NCI-H1092 treated with DMSO at 0.1 percent for 48 hours (cell line): ENCODE data around the gene VPS13D.
"Not testable (repeated sequence)": the region's sequence is repeated elsewhere in the genome, so short reads cannot be mapped to it uniquely, and the experiment has no call there.

Source experiments
- DNase-seq: peaks from one replicate; lab custom pipeline; 2025; lab: John Stamatoyannopoulos, UW

Gene VPS13D

DNA sequence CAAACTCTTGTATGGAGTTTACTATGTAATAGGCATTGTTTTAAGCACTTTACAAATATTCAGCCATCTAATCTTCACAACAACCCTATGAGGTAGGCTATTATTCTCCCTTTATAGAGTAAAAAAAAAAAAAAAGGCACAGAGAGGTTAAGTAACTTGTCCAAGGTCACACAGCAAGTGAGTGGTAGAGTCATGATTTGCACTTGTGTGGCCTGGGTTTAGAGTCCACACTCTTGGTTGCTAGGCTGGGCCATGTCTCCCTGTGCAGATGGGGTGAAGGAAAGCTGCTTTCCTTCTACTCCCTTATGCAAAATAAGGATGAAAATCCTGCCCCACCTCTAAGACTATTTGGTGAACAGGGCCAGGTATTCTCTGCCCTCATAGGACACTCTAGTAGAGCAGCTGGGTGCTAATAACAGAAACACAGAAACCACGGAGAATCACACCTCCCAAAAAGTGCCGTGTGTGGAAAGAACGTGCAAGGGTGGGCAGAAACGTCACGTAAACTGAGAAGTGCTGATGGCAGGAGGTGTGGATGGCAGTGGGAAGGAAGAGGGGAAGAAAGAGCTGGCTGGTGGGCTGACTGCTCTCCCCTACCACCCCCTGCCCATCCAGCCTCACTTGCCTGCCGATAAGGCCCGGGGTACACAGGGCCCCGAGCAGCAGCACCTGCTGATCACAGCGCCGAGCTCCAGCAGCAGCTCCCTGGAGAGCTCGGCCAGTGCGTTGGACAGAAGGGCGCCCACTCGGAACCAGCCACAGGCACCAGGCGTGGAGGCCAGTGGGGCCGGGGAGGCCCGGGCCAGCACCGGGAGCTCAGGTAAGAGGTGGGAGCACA lies 28.3 kb upstream of the VPS13D start:
- no peak for DNase-seq

DNA sequence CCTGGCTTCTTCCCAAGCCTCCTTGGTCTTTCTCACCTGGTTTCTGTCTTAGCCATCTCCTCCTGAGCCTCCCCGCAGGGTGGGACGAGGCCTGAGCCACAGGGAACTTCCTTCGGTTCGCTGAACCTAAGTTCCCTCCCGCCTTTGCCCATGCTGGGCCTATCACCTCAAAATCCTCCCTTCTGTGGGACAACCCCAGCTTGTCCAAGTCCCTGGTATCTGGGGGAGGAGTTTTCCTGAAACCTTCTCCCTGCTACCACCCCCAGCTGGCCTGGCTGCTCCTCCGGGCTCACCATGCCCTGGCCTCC lies 27.7 kb upstream of the VPS13D start:
- no peak for DNase-seq

DNA sequence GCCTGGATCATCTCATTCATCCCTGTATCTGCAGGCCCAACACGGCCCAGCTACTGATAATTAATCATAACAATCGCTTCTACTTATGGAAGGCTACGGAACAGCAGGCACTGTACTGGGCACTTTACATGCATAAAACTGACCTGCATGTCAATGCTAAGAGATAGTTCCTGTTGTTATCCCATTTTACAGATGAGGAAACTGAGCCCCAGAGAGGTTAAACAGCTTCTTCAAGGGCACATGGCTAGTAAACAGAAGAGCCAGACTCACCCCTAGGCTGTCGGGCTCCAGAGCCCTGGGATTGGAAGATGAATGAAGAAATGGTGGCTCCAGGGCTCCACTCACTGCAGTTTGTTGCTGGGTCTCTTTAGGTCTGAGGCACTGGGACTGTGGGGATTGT lies 27.3 kb upstream of the VPS13D start:
- no peak for DNase-seq

DNA sequence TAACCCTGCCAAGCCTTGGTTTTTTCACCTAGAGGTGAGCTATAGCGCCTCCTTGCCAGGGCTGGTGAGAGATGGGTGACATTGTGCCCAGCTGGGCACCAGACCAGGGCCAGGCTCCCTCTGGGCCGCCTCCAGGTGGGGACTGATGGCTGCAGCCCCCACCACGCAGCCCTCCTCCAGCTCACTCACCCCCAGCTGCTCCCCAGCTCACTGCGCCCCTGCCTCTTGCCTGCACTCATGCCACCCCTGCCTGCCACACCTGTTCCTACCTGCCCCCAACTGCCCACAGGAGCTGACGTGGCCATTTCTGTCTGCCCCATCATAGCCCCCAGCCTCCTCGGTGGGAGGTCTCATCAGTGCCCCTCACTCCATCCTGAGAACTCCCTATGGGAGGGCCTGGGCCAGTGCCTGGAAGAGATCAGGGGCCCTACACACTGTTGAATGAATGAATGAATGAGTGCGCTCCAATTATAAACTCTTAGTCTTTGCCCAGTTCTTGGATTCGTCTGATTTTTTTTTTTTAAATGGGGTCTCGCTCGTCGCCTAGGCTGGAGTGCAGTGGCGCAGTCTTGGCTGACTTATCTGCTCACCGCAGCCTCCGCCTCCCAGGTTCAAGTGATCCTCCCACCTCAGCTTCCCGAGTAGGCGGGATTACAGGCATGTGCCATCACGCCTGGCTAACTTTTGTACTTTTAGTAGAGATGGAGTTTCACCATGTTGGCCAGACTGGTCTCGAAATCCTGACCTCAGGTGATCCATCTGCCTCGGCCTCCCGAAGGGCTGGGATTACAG lies 26.4 kb upstream of the VPS13D start:
- DNase-seq = no peak

DNA sequence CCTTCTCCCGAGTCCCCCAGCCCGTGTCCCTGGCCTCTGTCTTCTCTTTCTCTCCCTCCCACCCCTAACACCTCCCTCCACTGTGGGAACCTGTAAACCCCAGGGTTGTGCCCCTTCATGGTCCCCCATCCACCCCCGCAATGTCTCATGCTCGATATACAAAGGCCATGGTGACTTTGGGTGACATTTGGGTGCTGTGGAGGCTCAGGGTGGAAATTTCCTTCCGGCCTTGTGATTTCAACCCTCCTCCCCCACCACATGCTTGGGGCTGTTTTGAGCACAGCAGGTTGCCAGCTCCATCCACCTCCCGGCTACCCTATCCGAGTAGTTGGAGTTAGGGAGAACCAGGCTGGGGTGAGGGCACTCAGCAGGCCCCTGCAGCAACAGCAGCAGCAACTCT lies 25.7 kb upstream of the VPS13D start:
- no peak for DNase-seq

DNA sequence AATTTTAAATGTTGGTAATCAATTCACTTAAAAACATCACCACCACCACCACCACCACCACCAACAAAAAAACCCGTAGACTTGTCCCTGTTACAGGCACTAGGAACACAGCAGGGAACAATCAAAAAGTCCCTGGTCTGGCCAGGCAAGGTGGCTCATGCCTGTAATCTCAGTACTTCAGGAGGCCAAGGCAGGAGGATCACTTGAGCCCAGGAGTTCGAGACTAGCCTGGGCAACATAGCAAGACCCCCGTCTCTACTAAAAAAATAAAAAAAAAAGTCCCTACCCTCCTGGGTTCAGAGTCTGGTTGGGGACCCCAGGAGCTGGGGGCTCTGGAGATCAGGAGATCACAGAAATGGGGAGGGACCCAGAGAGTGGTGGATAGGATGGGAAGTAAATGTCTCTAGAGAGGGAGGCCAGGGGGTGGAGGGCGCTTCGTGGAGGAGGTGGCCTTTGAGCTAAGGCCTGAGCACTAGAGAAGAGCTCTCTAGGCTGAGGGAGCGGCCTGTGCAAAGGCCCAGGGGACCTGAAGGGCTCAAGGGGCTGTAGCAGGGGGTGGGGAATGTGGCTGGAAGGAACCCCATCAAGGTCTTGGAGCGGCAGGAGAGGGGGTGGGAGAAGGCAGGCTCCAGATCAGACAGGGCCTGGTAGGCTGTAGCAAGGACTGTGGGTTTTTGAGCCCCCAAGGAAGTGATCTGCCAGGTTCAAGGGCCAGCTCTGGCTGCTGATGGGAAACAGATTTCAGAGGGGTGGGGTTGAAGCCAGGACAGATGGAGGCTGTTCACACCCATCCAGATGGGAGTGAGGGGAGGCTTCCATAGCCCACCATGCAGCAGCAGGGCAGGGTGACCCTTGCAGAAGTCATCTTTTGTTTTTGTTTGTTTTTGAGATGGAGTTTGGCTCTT lies 24.8 kb upstream of the VPS13D start:
- DNase-seq = no peak

DNA sequence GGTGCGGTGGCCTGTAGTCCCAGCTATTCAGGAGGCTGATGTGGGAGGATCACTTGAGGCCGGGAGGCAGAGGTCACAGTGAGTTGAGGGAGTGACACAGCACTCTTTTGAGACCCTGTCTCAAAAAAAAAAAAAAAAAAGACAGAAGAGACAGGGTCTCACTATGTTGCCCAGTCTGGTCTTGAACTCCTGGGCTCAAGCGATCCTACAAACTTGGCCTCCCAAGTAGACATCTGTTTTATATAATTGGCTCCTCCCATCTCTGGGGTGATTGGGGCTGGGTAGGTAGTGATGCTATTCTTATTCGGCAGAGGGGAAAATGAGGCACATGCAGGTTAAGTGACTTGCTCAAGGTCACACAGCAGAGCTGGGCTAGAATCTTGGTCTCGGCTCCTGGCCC lies 23.6 kb upstream of the VPS13D start:
- DNase-seq = no peak

DNA sequence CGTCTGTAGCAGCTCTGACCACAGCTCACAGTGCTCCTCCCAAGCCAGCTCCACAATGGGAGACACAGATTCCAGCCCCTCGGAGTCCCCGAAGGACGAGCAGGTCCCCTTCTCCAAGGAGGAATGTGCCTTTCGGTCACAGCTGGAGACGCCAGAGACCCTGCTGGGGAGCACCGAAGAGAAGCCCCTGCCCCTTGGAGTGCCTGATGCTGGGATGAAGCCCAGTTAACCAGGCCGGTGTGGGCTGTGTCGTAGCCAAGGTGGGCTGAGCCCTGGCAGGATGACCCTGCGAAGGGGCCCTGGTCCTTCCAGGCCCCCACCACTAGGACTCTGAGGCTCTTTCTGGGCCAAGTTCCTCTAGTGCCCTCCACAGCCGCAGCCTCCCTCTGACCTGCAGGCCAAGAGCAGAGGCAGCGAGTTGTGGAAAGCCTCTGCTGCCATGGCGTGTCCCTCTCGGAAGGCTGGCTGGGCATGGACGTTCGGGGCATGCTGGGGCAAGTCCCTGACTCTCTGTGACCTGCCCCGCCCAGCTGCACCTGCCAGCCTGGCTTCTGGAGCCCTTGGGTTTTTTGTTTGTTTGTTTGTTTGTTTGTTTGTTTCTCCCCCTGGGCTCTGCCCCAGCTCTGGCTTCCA lies 22.9 kb upstream of the VPS13D start:
- DNase-seq = no peak

DNA sequence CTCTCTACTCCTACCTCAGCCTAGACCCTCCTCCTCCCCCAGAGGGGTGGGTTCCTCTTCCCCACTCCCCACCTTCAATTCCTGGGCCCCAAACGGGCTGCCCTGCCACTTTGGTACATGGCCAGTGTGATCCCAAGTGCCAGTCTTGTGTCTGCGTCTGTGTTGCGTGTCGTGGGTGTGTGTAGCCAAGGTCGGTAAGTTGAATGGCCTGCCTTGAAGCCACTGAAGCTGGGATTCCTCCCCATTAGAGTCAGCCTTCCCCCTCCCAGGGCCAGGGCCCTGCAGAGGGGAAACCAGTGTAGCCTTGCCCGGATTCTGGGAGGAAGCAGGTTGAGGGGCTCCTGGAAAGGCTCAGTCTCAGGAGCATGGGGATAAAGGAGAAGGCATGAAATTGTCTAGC lies 21.6 kb upstream of the VPS13D start:
- no peak for DNase-seq

DNA sequence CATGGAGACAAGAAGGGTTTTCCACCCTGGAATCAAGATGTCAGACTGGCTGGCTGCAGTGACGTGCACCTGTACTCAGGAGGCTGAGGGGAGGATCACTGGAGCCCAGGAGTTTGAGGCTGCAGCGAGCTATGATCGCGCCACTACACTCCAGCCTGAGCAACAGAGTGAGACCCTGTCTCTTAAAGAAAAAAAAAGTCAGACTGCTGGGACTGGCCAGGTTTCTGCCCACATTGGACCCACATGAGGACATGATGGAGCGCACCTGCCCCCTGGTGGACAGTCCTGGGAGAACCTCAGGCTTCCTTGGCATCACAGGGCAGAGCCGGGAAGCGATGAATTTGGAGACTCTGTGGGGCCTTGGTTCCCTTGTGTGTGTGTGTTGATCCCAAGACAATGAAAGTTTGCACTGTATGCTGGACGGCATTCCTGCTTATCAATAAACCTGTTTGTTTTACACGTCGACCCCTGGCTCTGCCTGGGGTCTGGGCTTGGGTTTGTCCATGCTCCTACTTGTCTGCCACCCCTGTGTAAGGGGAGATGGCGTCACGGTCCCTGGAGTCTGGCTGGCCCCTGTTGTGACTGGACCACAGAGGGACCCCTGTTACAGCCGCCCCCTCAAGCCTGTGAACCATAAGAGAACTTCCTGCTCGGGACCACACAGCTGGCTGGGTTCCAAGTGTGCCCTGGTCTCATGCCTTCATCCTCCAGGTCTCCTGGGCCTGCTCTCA lies 20.9 kb upstream of the VPS13D start:
- peak; percentile 76 for DNase-seq

DNA sequence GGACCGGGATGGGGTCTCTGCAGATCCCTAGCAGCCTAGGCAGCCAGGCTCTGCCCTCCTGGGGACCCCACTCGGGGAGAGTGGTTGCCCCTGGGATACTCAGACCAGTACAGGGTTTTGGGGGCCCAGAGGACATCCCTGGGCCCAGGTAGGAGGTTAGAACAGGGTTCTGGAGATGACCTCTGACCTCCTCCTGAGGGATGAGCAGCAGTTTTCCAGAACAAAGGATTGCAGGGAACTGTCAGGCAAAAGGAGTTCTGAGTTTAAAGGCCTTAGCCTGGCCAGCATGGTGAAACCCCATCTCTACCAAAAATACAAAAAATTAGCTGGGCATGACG lies 20.4 kb upstream of the VPS13D start:
- no peak for DNase-seq

DNA sequence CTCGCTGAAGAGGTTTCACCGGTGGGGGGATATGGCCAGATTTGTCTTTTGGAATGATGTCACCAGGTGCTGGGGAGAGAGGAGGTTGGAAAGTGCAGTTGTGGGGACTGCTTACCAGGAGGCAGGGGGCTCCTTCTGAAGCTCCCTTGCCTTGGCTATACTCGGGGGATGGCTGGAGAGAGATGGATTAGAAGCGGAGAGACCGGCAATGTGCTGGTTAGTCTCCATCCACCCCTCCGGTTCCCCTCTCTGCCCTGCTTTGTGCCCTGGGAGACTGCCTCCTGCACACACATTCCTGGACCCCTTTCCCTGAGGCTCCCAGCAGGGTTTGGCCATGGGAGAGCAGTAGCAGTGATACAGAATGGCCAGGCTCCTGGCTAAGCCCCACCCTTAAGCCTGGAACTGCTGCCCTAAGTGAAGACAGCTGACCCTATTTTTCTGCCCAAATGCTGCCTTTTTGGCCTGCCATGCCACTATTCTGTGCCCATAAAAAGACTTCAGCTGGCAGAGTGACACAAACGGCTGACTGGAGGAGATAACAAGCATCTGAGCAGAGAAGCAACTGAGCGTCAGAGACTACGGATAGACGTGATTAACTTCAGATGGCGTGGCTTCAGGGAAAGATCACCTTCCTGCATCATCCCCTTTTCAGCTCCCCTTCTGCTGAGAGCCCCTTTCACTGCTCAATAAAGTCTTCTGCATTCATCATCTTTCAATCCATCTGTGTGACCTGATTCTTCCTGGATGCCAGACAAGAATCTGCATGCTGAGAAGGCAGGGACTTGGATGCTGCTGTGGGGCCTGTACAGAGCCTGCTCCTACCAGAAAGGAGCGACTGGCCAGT lies 14.5 kb upstream of the VPS13D start:
- no peak for DNase-seq

DNA sequence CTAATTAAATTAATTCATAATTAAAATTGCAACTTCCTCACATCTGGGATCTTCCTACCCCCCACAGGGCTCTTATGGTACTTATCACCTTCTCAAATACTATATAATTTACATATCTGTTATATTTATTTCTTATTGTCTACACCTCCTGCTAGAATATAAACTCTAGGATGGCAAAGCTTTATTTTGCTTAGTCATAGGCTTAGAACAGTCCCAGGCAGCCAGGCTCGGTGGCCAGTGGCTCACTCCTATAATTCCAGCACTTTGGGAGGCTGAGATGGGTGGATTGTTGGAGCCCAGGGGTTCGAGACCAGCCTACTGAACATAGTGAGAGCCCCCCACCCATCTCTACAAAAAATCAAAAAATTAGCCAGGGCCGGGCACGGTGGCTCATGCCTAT lies 10.0 kb upstream of the VPS13D start:
- DNase-seq = no peak

DNA sequence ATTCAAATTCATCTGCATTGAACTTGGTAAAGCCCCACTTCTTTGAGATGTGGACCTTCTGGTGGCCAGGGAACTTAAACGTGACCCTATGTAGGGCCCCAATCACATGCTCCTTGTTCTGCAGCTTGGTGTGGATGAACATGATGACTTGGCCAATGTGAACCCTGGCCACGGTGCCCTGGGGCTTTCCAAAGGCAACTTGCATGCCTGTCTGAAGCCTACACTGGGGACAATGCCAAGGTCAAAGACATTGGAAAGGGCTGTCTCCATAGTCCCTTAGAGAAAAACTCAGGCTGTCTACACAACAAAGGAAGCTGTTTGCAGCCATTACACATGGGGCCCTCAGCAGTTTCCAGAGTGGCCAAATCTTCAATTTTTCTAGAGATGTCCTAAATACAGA lies 8.9 kb upstream of the VPS13D start:
- no peak for DNase-seq

DNA sequence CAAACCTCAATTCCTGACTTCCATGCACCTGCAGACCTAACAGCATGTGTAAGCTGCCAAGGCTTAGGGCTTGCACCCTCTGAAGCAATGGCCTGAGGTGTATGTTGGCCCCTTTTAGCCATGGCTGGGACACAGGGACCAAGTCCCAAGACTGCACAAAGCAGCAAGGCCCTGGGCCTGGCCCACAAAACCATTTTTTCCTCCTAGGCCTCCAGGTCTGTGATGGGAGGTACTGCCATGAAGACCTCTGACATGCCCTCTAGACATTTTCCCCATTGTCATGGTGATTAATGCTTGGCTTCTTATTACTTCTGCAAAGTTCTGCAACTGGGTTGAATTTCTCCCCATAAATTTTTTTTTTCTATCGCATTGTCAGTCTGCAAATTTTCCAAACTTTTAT lies 7.1 kb upstream of the VPS13D start:
- DNase-seq = not testable (repeated sequence)

DNA sequence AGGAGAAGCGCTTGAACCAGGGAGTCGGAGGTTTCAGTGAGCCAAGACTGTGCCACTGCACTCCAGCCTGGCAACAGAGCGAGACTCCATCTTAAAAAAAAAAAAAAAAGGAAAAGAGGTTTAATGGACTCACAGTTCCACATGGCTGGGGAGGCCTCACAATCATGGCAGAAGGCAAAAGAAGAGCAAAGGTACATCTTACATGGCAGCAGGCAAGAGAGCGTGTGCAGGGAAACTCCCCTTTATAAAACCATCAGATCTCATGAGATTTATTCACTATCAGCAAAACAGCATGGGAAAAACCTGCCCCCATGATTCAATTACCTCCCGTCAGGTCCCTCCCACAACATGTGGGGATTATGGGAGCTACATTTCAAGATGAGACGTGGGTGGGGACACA lies 5.7 kb upstream of the VPS13D start:
- DNase-seq = not testable (repeated sequence)

DNA sequence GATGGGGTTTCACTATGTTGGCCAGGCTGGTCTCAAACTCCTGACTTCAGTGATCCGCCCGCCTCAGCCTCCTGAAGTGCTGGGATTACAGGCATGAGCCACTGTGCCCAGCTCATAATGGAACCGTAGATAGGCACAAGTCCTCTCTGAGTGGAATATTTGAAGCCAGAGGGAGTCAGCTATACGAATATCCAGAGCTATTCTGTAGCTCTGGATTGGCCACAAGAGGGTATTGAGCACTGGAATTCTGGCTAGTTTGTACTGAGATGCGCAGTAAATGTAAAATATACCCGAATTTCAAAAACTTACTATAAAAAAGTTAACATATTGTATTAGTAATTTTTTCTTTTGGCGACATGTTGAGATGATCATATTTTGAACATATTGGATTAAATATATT lies 851 bp upstream of the VPS13D start:
- no peak for DNase-seq

DNA sequence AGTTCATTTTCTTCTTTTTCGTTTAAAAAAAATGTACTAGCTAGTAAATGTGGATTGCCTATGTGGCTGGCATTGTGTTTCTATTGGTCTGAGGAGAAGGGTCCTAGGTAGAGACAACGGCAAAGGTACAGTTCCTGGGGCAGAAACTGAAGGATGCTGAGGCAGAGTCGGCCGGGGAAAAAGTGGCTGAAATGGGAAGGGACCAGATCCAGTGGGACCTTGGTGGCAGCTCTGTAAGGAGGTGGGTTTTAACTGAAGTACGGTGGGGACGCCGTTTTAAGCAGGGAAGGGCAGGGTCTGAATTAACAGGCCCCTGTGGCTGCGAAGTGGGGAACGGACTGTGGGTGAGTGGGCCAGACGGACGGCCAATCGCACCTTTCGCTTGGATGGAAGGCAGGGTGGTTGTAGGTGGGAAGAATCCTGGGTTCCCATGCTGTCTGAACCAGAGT lies 420 bp upstream of the VPS13D start:
- peak; percentile 47 for DNase-seq

DNA sequence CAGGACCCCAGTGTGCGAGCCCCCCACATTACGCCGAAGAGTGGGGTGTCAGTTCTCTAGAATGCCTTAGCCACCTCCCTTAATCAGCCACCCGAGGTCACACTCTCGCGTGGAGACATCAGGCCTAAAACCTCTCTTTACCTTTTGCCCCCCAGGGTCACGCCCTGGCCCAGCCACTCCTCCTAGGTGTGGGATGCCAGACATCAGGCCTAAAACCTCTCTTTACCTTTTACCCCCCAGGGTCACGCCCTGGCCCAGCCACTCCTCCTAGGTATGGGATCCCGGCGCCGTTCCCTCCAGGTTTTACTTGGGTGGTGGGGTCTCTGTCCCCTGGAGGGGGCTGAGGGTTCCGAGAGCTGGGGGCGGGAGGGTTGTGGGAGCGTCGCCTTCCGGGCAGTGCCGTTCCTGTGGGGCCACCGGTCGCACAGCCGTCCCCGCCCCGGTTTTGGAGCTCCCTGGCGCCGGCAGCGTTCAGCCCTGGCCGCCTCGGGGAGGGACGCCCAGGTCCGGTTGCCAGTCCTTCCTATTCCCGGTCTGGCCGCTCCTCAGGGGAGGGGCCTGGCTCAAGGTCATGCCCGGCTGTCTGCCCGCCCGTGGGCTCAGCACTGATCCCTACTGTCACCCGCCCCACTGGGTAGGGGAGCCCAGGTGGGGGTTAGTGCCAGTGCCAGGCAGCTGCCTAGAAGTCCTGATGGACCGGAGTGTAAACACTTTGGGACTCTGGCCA lies 882 bp downstream of the VPS13D start:
- DNase-seq = no peak

DNA sequence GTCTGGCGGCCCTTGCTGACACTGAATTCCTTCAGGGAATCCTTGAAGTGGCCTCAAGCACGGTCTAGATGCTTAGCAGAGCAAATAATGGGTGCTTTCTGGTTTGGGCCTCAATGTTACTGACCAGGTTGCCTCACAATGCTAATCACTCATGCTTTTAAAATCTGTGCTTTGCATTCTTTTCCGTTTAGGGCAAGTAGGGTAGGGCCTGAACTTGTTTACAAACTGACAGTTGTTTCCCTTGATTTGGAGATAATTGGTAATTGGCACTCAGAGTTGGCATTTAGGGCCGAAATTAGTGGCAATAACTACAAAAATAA lies 1.4 kb downstream of the VPS13D start:
- no peak for DNase-seq
